CD4-positive, alpha-beta T cell treated with Interleukin-15 for 4 hours (primary cell): Measurements from ENCODE around the gene SDR39U1.

Source experiments
- DNase-seq: peaks from one replicate; pipeline ENCODE4 v3.0.0-alpha.2; 2020; ENCODE audit warnings: low spot score

SDR39U1 gene

GRCh38 chr14:24429395-24430142 lies 13.0 kb downstream of the SDR39U1 start, which contains the start of the genes CBLN3 and KHNYN:
Gene CBLN3 (minus strand): TSS chr14:24429668. CDS start chr14:24429054, 614 bp downstream.
Gene KHNYN (plus strand): TSS chr14:24429954. CDS start chr14:24430731, 777 bp downstream.
- DNase-seq = peak; percentile 91

- no peak for DNase-seq
These were observed 13.8 kb downstream of the SDR39U1 start for GRCh38 chr14:24428628-24429394.

- DNase-seq = no peak
These were observed 14.8 kb downstream of the SDR39U1 start for GRCh38 chr14:24427537-24428508.

GRCh38 chr14:24426912-24427536 lies 15.6 kb downstream of the SDR39U1 start:
- DNase-seq = no peak

DNA sequence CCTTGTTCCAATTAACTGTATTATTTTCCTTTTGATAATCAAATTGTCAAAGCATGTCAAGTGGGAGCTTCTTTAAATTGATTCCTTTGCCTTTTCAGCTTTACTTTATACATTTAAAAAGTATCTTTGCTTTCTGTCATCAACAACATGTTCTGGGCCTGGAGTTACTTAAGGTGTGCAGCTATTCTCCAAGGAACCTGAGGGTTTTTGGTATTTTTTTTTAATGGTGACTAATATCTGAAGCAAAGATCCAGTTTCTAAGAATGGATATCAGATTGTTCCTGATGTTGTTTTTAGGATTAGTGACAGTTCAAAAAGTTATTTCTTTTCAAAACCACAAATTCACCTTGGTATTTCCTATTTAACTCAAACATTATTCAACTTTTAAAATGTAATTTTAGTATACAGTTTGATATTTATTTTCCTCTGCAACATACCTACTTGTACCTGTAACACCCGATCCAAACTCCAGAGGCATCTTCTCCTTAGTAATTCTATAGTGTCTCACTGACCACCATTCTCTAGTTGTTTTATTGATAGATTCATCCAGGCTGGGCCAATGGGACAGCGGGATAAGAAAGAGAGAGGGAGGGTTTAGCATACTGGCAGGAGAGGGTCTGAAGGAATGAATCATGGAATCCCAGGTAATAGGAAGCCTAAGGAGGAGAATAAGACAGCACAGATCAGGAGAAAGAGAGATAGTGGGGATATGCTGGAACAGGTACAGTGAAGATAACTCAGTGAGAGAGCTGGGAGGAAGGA lies 16.2 kb downstream of the SDR39U1 start:
- no peak for DNase-seq

GRCh38 chr14:24425704-24426103 lies 16.9 kb downstream of the SDR39U1 start:
- peak; percentile 86 for DNase-seq

DNA sequence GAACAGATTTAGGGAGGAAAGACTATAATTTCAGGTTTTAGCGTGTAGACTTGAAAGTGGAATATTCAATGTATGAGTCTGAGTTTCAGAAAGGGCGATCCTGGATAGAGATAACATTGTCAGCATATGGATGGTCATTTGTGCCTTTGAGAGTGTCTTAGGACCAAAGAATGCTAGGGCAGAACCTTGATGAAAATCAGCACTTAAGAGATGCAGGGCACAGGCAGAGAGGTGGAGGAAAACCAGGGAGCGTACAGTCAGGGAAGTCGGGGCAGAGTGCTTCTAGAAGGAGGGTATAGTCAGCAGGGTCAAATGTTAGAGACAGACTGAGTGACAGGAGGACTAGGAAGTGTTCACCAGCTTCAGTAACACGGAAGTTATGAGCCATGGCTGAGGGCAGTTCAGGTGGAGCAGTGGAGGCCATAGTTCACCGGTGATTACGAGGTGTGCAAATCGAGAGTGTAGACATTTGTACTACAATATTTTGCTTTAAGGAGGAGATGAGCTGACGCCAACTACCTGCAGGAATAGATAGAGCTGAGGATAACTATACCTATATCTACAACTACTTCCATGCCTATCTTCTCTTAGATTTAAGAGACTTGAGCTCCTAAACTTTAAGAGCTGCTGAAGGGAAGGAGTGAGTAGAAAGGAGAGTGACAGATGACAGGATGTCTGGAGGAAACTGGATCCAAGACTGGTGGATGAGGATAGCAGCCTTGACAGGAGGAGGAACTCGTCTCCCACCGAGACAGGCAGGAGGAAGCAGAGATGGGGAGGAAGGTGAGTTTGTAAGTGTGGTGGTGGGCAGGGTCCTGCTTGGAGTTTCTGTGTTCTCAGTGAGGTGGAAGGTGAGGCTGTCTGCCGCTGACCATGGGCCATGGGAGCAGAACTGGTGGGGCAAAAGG lies 19.6 kb downstream of the SDR39U1 start:
- no peak for DNase-seq

DNA sequence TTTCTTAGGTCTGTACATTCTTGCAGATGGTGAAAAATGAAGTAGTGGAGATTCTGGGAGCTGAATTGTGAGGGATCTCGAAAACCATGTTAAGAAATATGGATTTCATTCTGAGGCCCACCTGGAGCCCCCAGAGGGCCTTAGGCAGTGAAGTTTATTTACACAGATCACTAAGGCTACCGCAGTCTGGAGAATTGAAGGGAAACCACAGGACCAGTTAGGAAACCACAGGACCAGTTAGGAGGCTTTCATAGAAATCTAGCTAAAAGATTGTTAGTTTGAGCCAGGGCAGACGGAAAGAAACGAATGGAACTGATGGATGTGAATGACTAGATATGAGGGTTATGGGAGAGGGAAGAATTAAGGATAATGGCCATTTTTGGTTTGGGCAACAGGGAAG lies 20.3 kb downstream of the SDR39U1 start:
- DNase-seq = no peak

- no peak for DNase-seq
These were observed 24.1 kb downstream of the SDR39U1 start for GRCh38 chr14:24418492-24418873.

DNA sequence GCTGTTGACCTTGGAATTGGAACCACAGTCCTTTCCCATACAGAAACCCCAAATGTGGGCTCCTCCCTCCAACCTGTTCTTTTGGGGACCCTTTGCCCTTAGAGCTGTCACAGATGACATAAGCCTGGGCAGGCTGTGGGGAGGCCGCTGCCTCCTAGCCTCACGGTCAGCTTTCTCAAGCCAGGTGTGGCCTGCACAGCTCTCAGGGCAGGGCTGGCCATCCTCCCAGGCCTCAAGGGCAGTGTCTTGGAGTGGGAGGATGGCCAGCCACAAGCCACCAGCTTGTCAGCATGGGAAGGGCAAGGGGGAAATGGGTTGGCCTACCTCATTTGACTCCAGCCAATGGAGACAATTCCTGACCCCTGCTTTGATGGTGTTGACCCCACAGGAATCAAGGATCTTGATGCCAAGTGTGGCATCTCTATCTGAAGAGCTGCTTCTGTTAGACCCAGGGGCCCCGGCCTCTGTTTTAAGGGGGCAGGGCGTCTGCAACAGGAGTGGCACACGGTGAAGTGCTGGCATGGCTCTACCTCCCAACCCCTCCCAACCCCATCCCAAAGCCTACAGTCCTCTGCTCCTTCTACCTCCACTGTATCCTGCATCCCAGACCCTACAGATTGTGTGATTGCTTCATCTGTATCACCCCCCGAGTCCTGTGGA lies 24.6 kb downstream of the SDR39U1 start:
- no peak for DNase-seq

GRCh38 chr14:24416932-24417619 lies 25.5 kb downstream of the SDR39U1 start:
- no peak for DNase-seq

- no peak for DNase-seq
These were observed 26.2 kb downstream of the SDR39U1 start for GRCh38 chr14:24416254-24416931.

- no peak for DNase-seq
These were observed 26.9 kb downstream of the SDR39U1 start for GRCh38 chr14:24415421-24416253.

- DNase-seq = no peak
These were observed 27.7 kb downstream of the SDR39U1 start for GRCh38 chr14:24414732-24415420.

GRCh38 chr14:24414077-24414476 lies 28.5 kb downstream of the SDR39U1 start:
- DNase-seq = no peak
